ACC112 (cell line): ENCODE results near the gene ZBTB17.
A peak's percentile ranks its signal among the peaks of the same experiment; 100 is the strongest.
"Not testable (repeated sequence)": the region's sequence is repeated elsewhere in the genome, so short reads cannot be mapped to it uniquely, and the experiment has no call there.

Source experiments
- H2AFZ ChIP-seq: fragments of 200-600 bp; sonication (generic); one replicate; pipeline ENCODE4 v1.6.0; 2017; ENCODE audit warnings: antibody characterized with exemption, low read length; ENCODE audit not compliant: unreplicated experiment
- H3K27ac ChIP-seq: fragments of 200-600 bp; sonication (generic); 2 replicates; pipeline ENCODE4 v1.5.1; 2014; ENCODE audit warnings: low read depth, mild to moderate bottlenecking, antibody characterized with exemption, low read length, moderate library complexity
- H3K27me3 ChIP-seq: fragments of 200-600 bp; sonication (generic); 2 replicates; pipeline ENCODE4 v1.6.1; 2014; ENCODE audit warnings: mild to moderate bottlenecking, antibody characterized with exemption, low read length, moderate library complexity, mixed read lengths; ENCODE audit not compliant: insufficient read depth
- H3K36me3 ChIP-seq: fragments of 200-600 bp; sonication (generic); 2 replicates; pipeline ENCODE4 v1.6.1; 2016; ENCODE audit warnings: mild to moderate bottlenecking, antibody characterized with exemption, low read length, moderate library complexity, mixed read lengths; ENCODE audit not compliant: insufficient read depth
- H3K4me1 ChIP-seq: fragments of 200-600 bp; sonication (generic); one replicate; pipeline ENCODE4 v1.6.1; 2016; ENCODE audit warnings: low read length, mixed read lengths; ENCODE audit not compliant: insufficient read depth, unreplicated experiment, control insufficient read depth
- H3K4me3 ChIP-seq: fragments of 200-600 bp; sonication (generic); 2 replicates; pipeline ENCODE4 v1.5.1; 2014; ENCODE audit warnings: mild to moderate bottlenecking, low read depth, low read length
- H3K79me2 ChIP-seq: fragments of 200-600 bp; sonication (generic); one replicate; pipeline ENCODE4 v1.6.0; 2016; ENCODE audit warnings: low read length; ENCODE audit not compliant: control insufficient read depth, unreplicated experiment, insufficient read depth

The ZBTB17 gene

DNA sequence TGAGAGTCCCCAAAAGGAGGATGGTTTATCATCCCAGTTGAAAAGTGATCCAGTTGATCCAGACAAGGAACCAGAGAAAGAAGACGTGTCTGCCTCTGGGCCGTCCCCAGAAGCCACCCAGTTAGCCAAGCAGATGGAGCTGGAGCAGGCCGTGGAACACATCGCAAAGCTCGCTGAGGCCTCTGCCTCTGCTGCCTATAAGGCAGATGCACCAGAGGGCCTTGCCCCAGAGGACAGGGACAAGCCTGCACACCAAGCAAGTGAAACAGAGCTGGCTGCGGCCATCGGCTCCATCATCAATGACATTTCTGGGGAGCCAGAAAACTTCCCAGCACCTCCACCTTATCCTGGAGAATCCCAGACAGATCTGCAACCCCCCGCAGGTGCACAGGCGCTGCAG lies 43.3 kb downstream of the ZBTB17 start:
- peaks cover 49% of the 10 kb centered on the region for H3K36me3 ChIP-seq
- H2AFZ ChIP-seq, result no peak overlapping the region
- no peak overlapping the region for H3K4me3 ChIP-seq
- peaks cover 3% of the 10 kb centered on the region for H3K79me2 ChIP-seq
- no peaks in the 10 kb centered on the region for H3K27me3 ChIP-seq
- H3K27ac ChIP-seq, result no peak overlapping the region
- peaks cover 5% of the 10 kb centered on the region for H3K4me1 ChIP-seq

DNA sequence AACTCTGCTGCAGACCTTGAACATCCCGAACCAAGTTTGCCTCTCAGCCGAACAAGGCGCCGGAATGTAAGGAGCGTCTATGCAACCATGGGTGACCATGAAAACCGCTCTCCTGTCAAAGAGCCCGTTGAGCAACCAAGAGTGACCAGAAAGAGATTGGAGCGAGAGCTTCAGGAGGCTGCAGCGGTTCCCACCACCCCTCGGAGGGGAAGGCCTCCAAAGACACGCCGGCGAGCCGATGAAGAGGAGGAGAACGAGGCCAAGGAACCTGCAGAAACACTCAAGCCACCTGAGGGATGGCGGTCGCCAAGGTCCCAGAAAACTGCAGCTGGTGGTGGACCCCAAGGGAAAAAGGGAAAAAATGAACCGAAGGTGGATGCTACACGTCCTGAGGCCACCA lies 44.0 kb downstream of the ZBTB17 start:
- no peaks in the 10 kb centered on the region for H3K4me1 ChIP-seq
- H3K79me2 ChIP-seq, result peaks cover 3% of the 10 kb centered on the region
- H3K27me3 ChIP-seq, result no peaks in the 10 kb centered on the region
- H3K27ac ChIP-seq, result no peak overlapping the region
- no peak overlapping the region for H3K4me3 ChIP-seq
- H2AFZ ChIP-seq, result no peak overlapping the region
- peaks cover 54% of the 10 kb centered on the region for H3K36me3 ChIP-seq

DNA sequence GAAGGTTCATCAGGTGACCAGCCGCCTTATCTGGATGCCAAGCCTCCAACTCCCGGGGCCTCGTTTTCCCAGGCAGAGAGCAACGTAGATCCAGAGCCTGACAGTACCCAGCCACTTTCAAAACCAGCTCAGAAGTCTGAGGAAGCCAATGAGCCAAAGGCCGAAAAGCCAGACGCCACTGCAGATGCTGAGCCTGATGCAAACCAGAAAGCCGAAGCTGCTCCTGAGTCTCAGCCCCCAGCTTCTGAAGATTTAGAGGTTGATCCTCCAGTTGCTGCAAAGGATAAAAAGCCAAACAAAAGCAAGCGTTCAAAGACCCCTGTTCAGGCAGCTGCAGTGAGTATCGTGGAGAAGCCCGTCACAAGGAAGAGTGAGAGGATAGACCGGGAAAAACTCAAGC lies 44.5 kb downstream of the ZBTB17 start:
- Histone ChIP-seq H3K79me2 (peaks cover 3% of the 10 kb centered on the region), H3K27ac (no peak overlapping the region), H2AFZ (no peak overlapping the region), H3K27me3 (no peaks in the 10 kb centered on the region), H3K4me1 (no peaks in the 10 kb centered on the region), H3K4me3 (no peak overlapping the region), H3K36me3 (peaks cover 55% of the 10 kb centered on the region)

DNA sequence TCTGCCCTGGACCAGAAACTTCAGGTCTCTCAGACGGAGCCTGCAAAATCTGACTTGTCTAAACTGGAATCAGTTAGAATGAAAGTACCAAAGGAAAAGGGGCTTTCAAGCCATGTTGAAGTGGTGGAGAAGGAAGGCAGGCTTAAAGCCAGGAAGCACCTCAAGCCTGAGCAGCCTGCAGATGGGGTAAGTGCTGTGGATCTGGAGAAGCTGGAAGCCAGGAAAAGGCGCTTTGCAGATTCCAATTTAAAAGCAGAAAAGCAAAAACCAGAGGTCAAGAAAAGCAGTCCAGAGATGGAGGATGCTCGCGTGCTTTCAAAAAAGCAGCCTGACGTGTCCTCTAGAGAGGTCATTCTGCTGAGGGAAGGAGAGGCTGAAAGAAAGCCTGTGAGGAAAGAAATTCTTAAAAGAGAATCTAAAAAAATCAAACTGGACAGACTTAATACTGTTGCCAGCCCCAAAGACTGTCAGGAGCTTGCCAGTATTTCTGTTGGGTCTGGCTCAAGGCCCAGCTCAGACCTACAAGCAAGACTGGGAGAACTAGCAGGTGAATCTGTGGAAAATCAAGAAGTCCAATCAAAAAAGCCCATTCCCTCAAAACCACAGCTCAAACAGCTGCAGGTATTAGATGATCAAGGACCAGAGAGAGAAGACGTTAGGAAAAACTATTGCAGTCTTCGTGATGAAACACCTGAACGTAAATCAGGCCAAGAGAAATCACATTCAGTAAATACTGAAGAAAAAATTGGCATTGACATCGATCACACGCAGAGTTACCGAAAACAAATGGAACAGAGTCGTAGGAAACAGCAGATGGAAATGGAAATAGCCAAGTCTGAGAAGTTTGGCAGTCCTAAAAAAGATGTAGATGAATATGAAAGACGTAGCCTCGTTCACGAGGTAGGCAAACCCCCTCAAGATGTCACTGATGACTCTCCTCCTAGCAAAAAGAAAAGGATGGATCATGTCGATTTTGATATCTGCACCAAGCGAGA lies 46.6 kb downstream of the ZBTB17 start:
- Histone ChIP-seq H3K79me2 (peaks cover 3% of the 10 kb centered on the region), H3K36me3 (peaks cover 55% of the 10 kb centered on the region), H2AFZ (no peak overlapping the region), H3K27me3 (no peaks in the 10 kb centered on the region), H3K4me1 (peaks cover 10% of the 10 kb centered on the region), H3K27ac (no peak overlapping the region), H3K4me3 (no peak overlapping the region)

DNA sequence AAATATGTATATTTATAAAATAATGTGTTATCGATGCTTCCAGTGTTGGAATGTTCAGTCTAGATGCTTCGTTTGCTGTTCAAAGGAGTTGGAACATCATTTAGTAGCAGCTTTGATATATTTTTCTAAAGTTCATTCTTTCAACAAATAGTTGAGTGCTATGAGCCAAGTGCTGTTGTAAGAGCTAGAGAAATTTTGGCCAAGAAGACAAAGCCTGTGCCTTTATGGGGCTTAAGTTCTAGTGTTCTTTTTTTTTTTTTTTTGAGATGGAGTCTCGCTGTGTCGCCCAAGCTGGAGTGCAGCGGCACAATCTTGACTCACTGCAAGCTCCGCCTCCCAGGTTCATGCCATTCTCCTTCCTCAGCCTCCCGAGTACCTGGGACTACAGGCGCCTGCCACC lies 49.5 kb downstream of the ZBTB17 start:
- H3K4me1 ChIP-seq, result peaks cover 29% of the 10 kb centered on the region
- H3K27ac ChIP-seq, H3K4me3 ChIP-seq, H2AFZ ChIP-seq, H3K27me3 ChIP-seq, H3K79me2 ChIP-seq: not testable (repeated sequence)
- H3K36me3 ChIP-seq, result peaks cover 48% of the 10 kb centered on the region

DNA sequence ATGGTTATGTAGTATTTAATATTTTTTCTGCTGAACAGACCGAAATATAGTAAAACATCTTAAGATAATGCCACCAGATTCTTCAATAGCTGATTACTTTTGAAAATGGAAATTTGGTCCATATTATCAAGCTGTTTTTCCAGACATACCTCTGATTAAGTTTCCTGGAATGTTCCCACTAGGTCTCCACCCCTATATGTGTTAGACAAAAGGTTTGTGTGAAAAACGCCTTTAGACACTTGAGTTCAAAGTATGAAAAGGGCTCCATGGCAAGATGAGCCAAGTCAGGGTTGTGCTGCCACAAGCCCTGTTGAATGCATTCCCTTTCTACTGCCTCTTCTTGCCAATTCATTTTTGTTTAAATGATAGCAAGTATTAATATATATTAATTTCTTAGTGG lies 52.7 kb downstream of the ZBTB17 start:
- Histone ChIP-seq H3K27me3 (no peaks in the 10 kb centered on the region), H2AFZ (no peak overlapping the region), H3K4me1 (peaks cover 42% of the 10 kb centered on the region), H3K27ac (peak overlapping the region; percentile 54), H3K4me3 (no peak overlapping the region), H3K36me3 (peaks cover 21% of the 10 kb centered on the region), H3K79me2 (peaks cover 11% of the 10 kb centered on the region)

DNA sequence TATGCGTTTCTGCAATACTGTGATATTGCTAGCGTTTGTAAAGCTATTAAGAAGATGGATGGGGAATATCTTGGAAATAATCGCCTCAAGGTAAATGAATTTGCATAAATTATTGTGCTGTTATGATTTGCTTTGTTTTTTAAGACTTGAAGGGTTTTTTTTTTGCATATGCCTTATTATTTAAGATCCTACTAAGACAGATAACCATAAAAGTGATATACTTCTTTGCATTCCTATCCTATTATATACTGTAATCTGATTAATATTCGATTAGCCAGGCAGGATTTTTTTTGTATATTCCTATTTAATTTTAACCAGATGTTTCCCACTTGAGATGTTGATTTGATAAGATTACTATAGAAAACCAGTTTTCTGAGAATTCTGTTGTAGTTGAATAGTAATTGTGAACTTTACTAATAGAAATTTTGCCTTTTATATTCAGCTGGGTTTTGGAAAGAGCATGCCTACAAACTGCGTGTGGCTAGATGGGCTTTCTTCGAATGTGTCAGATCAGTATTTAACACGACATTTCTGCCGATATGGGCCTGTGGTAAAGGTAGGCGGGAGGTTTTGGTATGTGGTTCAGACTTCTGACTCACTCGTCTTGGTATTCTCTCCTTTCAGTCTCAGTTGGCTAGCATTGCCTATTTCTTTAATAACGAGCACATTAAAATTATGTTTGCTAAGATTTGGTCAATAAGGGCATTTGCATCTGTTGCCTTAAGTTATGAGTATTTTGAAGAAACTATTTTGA lies 56.8 kb downstream of the ZBTB17 start:
- Histone ChIP-seq H2AFZ (no peak overlapping the region), H3K27me3 (no peaks in the 10 kb centered on the region), H3K79me2 (peaks cover 30% of the 10 kb centered on the region), H3K27ac (peak overlapping the region; percentile 47), H3K36me3 (peaks cover 14% of the 10 kb centered on the region), H3K4me3 (peak overlapping the region; percentile 8; the same call in 1 of the 2 replicates), H3K4me1 (peaks cover 44% of the 10 kb centered on the region)

DNA sequence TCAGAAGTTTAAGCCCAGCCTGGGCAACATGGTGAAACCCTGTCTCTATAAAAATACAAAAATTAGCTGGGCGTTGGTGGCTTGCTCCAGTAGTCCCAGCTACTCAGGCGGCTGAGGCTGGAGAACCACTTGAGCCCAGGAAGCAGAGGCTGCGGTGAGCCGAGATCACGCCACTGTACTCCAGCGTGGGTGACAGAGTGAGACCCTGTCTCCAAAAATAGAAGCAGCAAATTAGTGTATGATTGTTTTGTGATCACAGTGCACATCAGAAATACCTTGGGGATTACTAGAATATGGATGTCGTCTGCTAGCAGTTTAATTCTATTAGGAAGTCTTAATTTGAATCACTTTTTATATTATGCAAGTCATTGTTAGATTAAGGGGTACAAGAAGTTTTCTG lies 59.0 kb downstream of the ZBTB17 start:
- Histone ChIP-seq H2AFZ (no peak overlapping the region), H3K79me2 (peaks cover 26% of the 10 kb centered on the region), H3K36me3 (peaks cover 11% of the 10 kb centered on the region; the same call in 1 of the 2 replicates), H3K4me3 (peak overlapping the region; percentile 71; the same call in 1 of the 2 replicates), H3K27ac (peak overlapping the region; percentile 79), H3K27me3 (no peaks in the 10 kb centered on the region), H3K4me1 (peaks cover 26% of the 10 kb centered on the region)

DNA sequence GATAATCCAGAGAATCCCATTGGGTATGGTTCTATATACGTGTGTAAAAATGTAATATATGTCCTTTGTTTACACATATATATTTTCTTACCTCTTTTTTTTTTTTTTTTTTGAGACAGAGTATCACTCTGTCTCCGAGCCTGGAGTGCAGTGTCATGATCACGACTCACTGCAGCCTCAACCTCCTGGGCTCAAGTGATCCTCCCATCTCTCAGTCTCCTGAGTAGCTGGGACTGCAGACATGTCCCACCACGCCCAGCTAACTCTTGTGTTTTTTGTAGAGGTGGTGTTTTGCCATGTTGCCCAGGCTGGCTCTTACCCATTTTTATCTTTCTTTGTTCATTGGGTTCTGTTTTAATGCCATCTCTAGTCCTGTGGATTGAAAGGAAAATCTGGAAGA lies 59.5 kb downstream of the ZBTB17 start:
- Histone ChIP-seq H3K79me2 (peaks cover 26% of the 10 kb centered on the region), H2AFZ (no peak overlapping the region), H3K4me3 (peak overlapping the region; percentile 71), H3K4me1 (peaks cover 26% of the 10 kb centered on the region), H3K27me3 (no peaks in the 10 kb centered on the region), H3K36me3 (peaks cover 11% of the 10 kb centered on the region), H3K27ac (peak overlapping the region; percentile 79)

DNA sequence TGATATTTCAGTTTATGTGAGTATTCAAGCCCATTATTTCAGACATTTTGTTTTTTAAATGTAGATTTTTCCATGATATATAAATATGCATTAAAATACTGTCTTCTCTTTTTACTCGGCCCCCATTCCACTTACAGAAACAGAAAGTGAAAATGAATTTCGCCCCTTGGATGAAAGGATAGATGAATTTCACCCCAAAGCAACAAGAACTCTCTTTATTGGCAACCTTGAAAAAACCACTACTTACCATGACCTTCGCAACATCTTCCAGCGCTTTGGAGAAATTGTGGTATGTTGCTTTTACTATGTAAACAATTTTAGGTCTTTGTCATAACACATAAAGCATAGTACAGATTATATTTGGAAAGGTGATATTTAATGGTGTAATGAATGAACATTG lies 59.9 kb downstream of the ZBTB17 start:
- peak overlapping the region; percentile 71 for H3K4me3 ChIP-seq
- no peak overlapping the region for H2AFZ ChIP-seq
- H3K27me3 ChIP-seq, result no peaks in the 10 kb centered on the region
- H3K4me1 ChIP-seq, result peaks cover 26% of the 10 kb centered on the region
- peak overlapping the region; percentile 79 for H3K27ac ChIP-seq
- H3K79me2 ChIP-seq, result peaks cover 28% of the 10 kb centered on the region
- peaks cover 11% of the 10 kb centered on the region for H3K36me3 ChIP-seq
